ENCODE measurements around the gene OSR1. TPM values are rescaled to one million over a fixed set of nuclear protein-coding genes. Genes with fewer than 3 reads are reported as not detected.

Gene OSR1
- total and polyA plus RNA-seq, 7 donors, result 0.69 to 33.0 (median 7.8) TPM

- intact Hi-C loops (cut with DNase I), result loop anchor here (5.0 kb wide), 2 partner anchors 371 to 786 kb away; partner anchors contain the start of gene RDH14
- Histone ChIP-seq H3K27me3 (peaks cover 0 to 24% (median 0%) of the 10 kb centered on the region in 3 donors), H3K4me1 (peaks cover 0 to 27% (median 25%) of the 10 kb centered on the region in 4 donors), H3K9me3 (no peaks in the 10 kb centered on the region), H3K4me3 (peak overlapping the region in 2 of 4 donors; percentile 62 to 77), H3K27ac (peak overlapping the region; percentile 86 to 96 (median 93)), H3K36me3 (peaks cover 0 to 13% (median 3%) of the 10 kb centered on the region in 4 donors)
- DNase-seq, result peak; percentile 67
- TF ChIP-seq EP300 (IDR thresholded peaks at IDR 0.05), result no peak
- TF ChIP-seq POLR2A (IDR thresholded peaks at IDR 0.05), result no peak
- TF ChIP-seq, protein P1, sequence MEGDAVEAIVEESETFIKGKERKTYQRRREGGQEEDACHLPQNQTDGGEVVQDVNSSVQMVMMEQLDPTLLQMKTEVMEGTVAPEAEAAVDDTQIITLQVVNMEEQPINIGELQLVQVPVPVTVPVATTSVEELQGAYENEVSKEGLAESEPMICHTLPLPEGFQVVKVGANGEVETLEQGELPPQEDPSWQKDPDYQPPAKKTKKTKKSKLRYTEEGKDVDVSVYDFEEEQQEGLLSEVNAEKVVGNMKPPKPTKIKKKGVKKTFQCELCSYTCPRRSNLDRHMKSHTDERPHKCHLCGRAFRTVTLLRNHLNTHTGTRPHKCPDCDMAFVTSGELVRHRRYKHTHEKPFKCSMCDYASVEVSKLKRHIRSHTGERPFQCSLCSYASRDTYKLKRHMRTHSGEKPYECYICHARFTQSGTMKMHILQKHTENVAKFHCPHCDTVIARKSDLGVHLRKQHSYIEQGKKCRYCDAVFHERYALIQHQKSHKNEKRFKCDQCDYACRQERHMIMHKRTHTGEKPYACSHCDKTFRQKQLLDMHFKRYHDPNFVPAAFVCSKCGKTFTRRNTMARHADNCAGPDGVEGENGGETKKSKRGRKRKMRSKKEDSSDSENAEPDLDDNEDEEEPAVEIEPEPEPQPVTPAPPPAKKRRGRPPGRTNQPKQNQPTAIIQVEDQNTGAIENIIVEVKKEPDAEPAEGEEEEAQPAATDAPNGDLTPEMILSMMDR (IDR thresholded peaks at IDR 0.05), result no peak
- no peak for TF ChIP-seq POLR2AphosphoS5 (IDR thresholded peaks at IDR 0.05)
- WGBS, 2 donors, result 88 to 92% methylated on average over 8 of the region's 8 CpGs
Observed at GRCh38 chr2:19348692-19349091, 9.7 kb downstream of the OSR1 start.

DNA sequence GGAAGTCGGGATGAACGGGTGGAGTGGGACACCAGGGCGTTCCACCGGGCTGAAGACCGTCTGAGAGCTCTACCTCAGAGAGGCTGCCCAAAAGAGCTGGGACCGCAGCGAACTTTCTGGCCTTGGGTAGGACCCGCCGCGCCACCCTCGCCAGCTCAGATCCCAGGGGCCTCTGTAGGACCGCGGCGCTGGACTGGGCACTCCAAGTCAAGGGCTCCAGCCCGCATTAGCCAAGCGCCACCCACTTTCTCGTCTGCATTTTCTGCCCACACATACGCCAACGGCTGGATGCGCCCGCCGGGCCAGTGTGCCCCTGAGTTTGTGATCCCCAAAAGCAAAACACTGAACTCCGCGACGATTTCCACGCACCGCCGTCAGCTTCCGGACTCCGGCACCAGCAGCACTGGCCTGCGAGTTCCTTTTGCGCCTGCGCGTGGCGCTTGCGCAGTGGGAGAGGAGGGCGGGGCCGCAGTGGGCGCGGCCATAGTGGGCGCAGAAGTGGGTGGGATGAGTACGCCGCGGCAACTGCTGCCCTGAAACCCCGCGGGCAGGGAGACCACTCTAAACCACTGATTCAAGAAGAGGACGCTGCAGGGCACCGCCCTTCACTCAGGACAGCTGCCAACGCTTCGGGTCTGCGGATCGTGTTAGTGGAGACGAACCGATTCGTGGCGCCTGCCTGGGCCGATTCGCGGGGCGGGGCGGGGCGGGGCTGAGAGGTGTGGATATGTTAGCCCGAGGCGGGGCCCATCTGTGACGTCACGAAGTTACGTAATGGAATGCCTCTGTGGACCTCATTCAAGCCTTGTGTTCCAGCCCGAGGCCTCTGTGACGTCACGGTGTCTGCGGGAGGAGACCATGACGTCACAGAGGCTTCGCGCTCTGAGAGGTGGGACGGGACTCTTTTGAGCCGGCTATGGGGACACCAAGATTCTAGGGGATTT, 10.5 kb downstream of the OSR1 start:
- 2 to 3% methylated on average over 76 of the region's 76 CpGs for WGBS, 2 donors
- peak; percentile 99 for DNase-seq

DNA sequence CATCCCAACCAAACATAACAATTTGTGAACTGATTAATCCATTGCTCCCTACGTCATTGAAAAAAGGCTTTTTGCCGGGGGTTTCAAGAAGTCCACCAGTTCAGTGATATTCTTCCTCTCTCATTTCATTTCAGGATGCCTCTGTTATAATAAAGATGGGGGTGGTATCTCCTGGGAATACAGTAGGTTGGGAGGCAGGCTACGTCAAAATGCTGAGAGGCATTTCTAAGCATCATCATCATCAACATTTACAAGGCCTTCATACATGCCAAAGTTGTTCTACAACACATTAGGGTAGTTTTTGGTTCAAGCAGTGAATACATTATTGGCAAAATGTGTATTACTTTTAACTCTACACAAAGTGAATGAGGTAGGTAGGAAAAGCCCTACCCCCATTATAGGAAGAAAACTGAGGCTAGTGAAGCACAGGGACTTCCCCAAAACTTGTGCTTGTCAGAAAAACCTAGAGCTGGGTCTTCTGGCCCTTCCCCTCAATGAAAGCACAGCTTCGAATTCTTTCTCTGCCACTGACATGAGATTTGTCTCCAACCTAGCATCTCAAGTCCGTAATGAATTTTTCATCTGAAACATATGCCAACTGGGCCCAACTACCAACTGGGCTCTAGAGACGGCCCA, 11.3 kb downstream of the OSR1 start:
- Histone ChIP-seq H3K36me3 (peaks cover 0 to 5% (median 2%) of the 10 kb centered on the region in 4 donors), H3K27ac (peak overlapping the region; percentile 86 to 96 (median 93)), H3K4me3 (peak overlapping the region; percentile 62 to 92 (median 78)), H3K27me3 (peaks cover 0 to 16% (median 0%) of the 10 kb centered on the region in 3 donors), H3K4me1 (peaks cover 0 to 27% (median 25%) of the 10 kb centered on the region in 4 donors), H3K9me3 (no peaks in the 10 kb centered on the region)
- TF ChIP-seq, protein P1 (IDR thresholded peaks at IDR 0.05), result no peak
- TF ChIP-seq POLR2A (IDR thresholded peaks at IDR 0.05), result no peak
- intact Hi-C loops (cut with DNase I), result loop anchor here (5.0 kb wide), 2 partner anchors 370 to 785 kb away; partner anchors contain the start of gene RDH14
- no peak for DNase-seq
- 38 to 44% methylated on average over 6 of the region's 6 CpGs for WGBS, 2 donors

More for the DNA sequence above, 10.5 kb downstream of the OSR1 start:
- H3K4me3 ChIP-seq, result peak overlapping the region; percentile 62 to 92 (median 78)
- intact Hi-C loops (cut with DNase I), result loop anchor here (5.0 kb wide), 2 partner anchors 371 to 786 kb away; partner anchors contain the start of gene RDH14
- TF ChIP-seq EP300 (IDR thresholded peaks at IDR 0.05) (peak in 1 of 4 donors; percentile 75), POLR2A (IDR thresholded peaks at IDR 0.05) (peak; percentile 97), POLR2AphosphoS5 (IDR thresholded peaks at IDR 0.05) (peak; percentile 99 to 100 (median 99))
- TF ChIP-seq, protein P1 (IDR thresholded peaks at IDR 0.05), result no peak
- peak overlapping the region; percentile 86 to 96 (median 93) for H3K27ac ChIP-seq
- peaks cover 0 to 13% (median 3%) of the 10 kb centered on the region in 4 donors for H3K36me3 ChIP-seq
- peaks cover 0 to 21% (median 0%) of the 10 kb centered on the region in 3 donors for H3K27me3 ChIP-seq
- no peaks in the 10 kb centered on the region for H3K9me3 ChIP-seq
- H3K4me1 ChIP-seq, result peaks cover 0 to 27% (median 25%) of the 10 kb centered on the region in 4 donors

- Histone ChIP-seq H3K27me3 (no peaks in the 10 kb centered on the region), H3K9me3 (no peaks in the 10 kb centered on the region), H3K36me3 (peaks cover 0 to 8% (median 0%) of the 10 kb centered on the region in 4 donors), H3K27ac (no peak overlapping the region), H3K4me3 (no peak overlapping the region), H3K4me1 (no peaks in the 10 kb centered on the region)
- TF ChIP-seq POLR2A (IDR thresholded peaks at IDR 0.05), result no peak
- TF ChIP-seq POLR2AphosphoS5 (IDR thresholded peaks at IDR 0.05), result no peak
- TF ChIP-seq EP300 (IDR thresholded peaks at IDR 0.05), result no peak
- TF ChIP-seq, protein P1 (IDR thresholded peaks at IDR 0.05), result no peak
- 74 to 90% methylated on average over 1 of the region's 1 CpG for WGBS, 2 donors
- DNase-seq, result no peak
- intact Hi-C loops (cut with DNase I), result no loop called here
Observed at GRCh38 chr2:19337742-19338141, 20.7 kb downstream of the OSR1 start.
